ENCODE data around the gene DYSF.

Gene DYSF

DNA sequence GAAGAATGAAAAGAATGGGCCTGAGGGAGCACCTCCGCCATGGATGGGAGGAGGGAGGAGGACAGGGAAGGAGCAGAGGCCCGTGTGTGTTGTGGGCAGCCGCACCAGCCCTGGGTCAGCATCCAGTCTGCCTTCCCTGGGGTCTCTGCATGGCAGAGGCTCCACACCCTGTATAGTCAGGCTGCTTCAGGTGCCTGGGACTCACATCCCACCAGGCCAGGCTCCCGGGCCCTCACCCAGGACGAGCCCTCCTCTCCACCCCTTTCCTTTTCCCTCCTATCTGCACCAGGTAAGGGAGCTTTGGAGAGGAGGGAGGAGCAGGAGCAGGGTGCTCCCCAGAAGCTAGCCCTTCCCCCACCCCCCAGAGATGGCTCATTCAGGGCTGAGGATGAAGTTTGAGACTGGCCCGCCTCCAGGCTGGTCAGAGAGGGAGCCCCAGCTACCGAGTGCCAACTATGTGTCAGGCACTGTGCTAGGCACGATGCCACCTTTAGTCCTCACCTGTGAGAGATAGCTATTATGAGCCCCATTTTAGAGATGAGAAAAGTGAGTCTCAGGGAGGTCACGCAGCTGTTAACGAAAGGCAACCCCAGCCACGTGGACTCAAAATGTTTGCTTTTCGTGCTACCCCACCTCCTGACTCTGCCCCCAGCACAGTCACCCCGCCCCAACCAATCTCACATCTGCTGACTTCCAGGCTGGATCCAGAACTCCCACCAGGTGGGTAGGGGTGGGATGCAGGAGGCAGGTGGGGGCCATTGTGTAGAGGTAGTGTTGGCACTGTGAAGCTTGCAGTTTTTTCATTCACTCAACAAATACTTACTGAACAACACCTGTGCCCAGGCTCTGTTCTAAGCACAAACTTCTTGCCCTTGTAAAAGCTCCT lies 242.1 kb downstream of the DYSF start:
- H3K79me2 ChIP-seq (ENCODE audit: control insufficient read depth, low read length): no peaks in the 10 kb centered on the region
- H3K9me3 ChIP-seq (ENCODE audit: control insufficient read depth, insufficient read depth, low read length): no peaks in the 10 kb centered on the region
- no peaks in the 10 kb centered on the region for H4K20me1 ChIP-seq (ENCODE audit: control insufficient read depth, insufficient read depth, low read depth, low read length)
- TF ChIP-seq EZH2phosphoT487 (IDR thresholded peaks at IDR 0.05; ENCODE audit: borderline replicate concordance, low read length): no peak
- TF ChIP-seq, protein P1, sequence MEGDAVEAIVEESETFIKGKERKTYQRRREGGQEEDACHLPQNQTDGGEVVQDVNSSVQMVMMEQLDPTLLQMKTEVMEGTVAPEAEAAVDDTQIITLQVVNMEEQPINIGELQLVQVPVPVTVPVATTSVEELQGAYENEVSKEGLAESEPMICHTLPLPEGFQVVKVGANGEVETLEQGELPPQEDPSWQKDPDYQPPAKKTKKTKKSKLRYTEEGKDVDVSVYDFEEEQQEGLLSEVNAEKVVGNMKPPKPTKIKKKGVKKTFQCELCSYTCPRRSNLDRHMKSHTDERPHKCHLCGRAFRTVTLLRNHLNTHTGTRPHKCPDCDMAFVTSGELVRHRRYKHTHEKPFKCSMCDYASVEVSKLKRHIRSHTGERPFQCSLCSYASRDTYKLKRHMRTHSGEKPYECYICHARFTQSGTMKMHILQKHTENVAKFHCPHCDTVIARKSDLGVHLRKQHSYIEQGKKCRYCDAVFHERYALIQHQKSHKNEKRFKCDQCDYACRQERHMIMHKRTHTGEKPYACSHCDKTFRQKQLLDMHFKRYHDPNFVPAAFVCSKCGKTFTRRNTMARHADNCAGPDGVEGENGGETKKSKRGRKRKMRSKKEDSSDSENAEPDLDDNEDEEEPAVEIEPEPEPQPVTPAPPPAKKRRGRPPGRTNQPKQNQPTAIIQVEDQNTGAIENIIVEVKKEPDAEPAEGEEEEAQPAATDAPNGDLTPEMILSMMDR (IDR thresholded peaks at IDR 0.05; ENCODE audit: low read depth, low read length, poor library complexity, severe bottlenecking): no peak
- no peak overlapping the region for H3K4me2 ChIP-seq (ENCODE audit: low read length)
- H3K4me1 ChIP-seq (ENCODE audit: control insufficient read depth, low read length): no peaks in the 10 kb centered on the region
- no peak overlapping the region for H3K4me3 ChIP-seq (ENCODE audit: low read length)
- no peak overlapping the region for H3K27ac ChIP-seq (ENCODE audit: low read depth, low read length)
- no peaks in the 10 kb centered on the region for H3K9me2 ChIP-seq (replicated peaks; ENCODE audit: control insufficient read depth, low read length)
- H3F3A ChIP-seq (ENCODE audit: control insufficient read depth, insufficient read depth): no peaks in the 10 kb centered on the region
- no peaks in the 10 kb centered on the region for H3K27me3 ChIP-seq (ENCODE audit: control insufficient read depth, low read length)
- H3K36me3 ChIP-seq (ENCODE audit: control insufficient read depth, low read length): no peaks in the 10 kb centered on the region

GRCh38 chr2:71696381-71696780 lies 243.0 kb downstream of the DYSF start:
- Histone ChIP-seq H3K27ac (ENCODE audit: low read depth, low read length) (no peak overlapping the region), H4K20me1 (ENCODE audit: control insufficient read depth, insufficient read depth, low read depth, low read length) (no peaks in the 10 kb centered on the region), H3K27me3 (ENCODE audit: control insufficient read depth, low read length) (no peaks in the 10 kb centered on the region), H3K9me2 (replicated peaks; ENCODE audit: control insufficient read depth, low read length) (no peaks in the 10 kb centered on the region), H3K79me2 (ENCODE audit: control insufficient read depth, low read length) (no peaks in the 10 kb centered on the region), H3F3A (ENCODE audit: control insufficient read depth, insufficient read depth) (no peaks in the 10 kb centered on the region), H3K9me3 (ENCODE audit: control insufficient read depth, insufficient read depth, low read length) (no peaks in the 10 kb centered on the region), H3K36me3 (ENCODE audit: control insufficient read depth, low read length) (no peaks in the 10 kb centered on the region), H3K4me2 (ENCODE audit: low read length) (no peak overlapping the region), H3K4me1 (ENCODE audit: control insufficient read depth, low read length) (no peaks in the 10 kb centered on the region), H3K4me3 (ENCODE audit: low read length) (no peak overlapping the region)
- TF ChIP-seq, protein P1 (IDR thresholded peaks at IDR 0.05; ENCODE audit: low read depth, low read length, poor library complexity, severe bottlenecking): no peak
- TF ChIP-seq EZH2phosphoT487 (IDR thresholded peaks at IDR 0.05; ENCODE audit: borderline replicate concordance, low read length): no peak

DNA sequence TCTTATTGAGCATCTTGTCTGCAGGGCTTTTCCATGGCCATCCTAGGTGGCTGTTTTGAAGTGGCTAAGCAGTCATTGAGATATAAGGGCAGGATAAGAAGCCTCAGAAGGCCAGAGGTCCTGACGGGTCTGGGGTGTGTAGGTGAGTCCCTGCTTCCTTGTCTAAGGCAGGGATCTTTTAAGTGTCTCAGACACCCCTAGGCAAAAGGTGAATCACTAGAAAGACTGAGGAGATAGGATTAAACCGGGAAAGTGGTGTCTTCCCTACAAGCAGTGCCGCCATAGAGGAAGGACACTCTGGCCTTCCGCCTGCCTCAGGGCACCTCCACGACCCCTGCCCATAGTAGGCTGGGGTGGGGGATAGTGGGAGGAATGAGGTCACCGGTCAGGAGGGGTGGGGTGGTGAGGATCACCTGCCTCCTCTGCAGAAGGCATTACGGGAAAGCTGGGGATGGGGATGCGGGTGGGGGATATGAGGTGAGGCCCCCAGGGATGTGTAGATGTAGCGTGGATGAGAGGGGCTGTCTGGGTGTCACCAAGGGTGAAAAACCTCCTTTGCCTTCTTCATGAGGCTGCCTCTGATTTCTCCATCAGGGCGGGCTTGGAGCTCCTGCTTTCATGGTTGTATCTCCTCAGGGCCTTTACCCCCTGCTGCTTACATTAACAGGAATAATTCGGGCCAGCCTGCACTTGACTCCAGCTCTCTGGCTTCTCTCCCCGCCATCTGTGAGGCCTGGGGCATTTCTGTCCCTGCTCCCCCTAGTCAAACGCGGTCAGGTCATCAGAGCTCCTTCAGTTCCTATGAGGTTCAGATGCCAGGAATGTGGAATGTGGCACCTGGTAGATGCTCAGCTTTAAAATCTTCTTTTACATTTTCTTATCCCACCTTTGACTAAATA lies 244.0 kb downstream of the DYSF start:
- Histone ChIP-seq H3K9me2 (replicated peaks; ENCODE audit: control insufficient read depth, low read length) (no peaks in the 10 kb centered on the region), H3K4me2 (ENCODE audit: low read length) (no peak overlapping the region), H3K79me2 (ENCODE audit: control insufficient read depth, low read length) (no peaks in the 10 kb centered on the region), H3K4me3 (ENCODE audit: low read length) (no peak overlapping the region), H3K4me1 (ENCODE audit: control insufficient read depth, low read length) (no peaks in the 10 kb centered on the region), H3K27me3 (ENCODE audit: control insufficient read depth, low read length) (no peaks in the 10 kb centered on the region), H3K27ac (ENCODE audit: low read depth, low read length) (no peak overlapping the region), H3K36me3 (ENCODE audit: control insufficient read depth, low read length) (no peaks in the 10 kb centered on the region), H4K20me1 (ENCODE audit: control insufficient read depth, insufficient read depth, low read depth, low read length) (no peaks in the 10 kb centered on the region), H3F3A (ENCODE audit: control insufficient read depth, insufficient read depth) (no peaks in the 10 kb centered on the region), H3K9me3 (ENCODE audit: control insufficient read depth, insufficient read depth, low read length) (no peaks in the 10 kb centered on the region)
- TF ChIP-seq, protein P1 (IDR thresholded peaks at IDR 0.05; ENCODE audit: low read depth, low read length, poor library complexity, severe bottlenecking): no peak
- no peak for TF ChIP-seq EZH2phosphoT487 (IDR thresholded peaks at IDR 0.05; ENCODE audit: borderline replicate concordance, low read length)
